RKO (cell line): ENCODE results near the gene ARHGAP27.
"Not testable (repeated sequence)": the region's sequence is repeated elsewhere in the genome, so short reads cannot be mapped to it uniquely, and the experiment has no call there.

ENCODE experiments used
- DNase-seq: peaks from one replicate; pipeline ENCODE4 v3.0.0-alpha.2; 2016; ENCODE audit warnings: low spot score

The ARHGAP27 gene

GRCh38 chr17:45361976-45362375, 70.7 kb downstream of the ARHGAP27 start:
- no peak for DNase-seq

GRCh38 chr17:45361451-45361850, 71.2 kb downstream of the ARHGAP27 start:
- no peak for DNase-seq

- DNase-seq, result no peak
Measured at GRCh38 chr17:45357364-45357997, 75.2 kb downstream of the ARHGAP27 start.

- no peak for DNase-seq
Measured at GRCh38 chr17:45355087-45355486, 77.6 kb downstream of the ARHGAP27 start.

- no peak for DNase-seq
Measured at GRCh38 chr17:45353043-45353442, 79.6 kb downstream of the ARHGAP27 start.

GRCh38 chr17:45351831-45352230, 80.8 kb downstream of the ARHGAP27 start:
- DNase-seq, result no peak

GRCh38 chr17:45347444-45347843, 85.2 kb downstream of the ARHGAP27 start:
- no peak for DNase-seq

- DNase-seq, result no peak
Measured at GRCh38 chr17:45346216-45347015, 86.3 kb downstream of the ARHGAP27 start.

- DNase-seq, result no peak
Measured at GRCh38 chr17:45345554-45346215, 87.0 kb downstream of the ARHGAP27 start.

GRCh38 chr17:45345246-45345553, 87.5 kb downstream of the ARHGAP27 start:
- no peak for DNase-seq

GRCh38 chr17:45343967-45344664, 88.6 kb downstream of the ARHGAP27 start:
- DNase-seq, result not testable (repeated sequence)
